HG03460 (cell line): Measurements from ENCODE around the gene PRMT2.
"Not testable (repeated sequence)": the region's sequence is repeated elsewhere in the genome, so short reads cannot be mapped to it uniquely, and the experiment has no call there.

Source experiments
- ATAC-seq: cut with Tn5 transposase; IDR thresholded peaks from one replicate; pipeline ENCODE4 v1.9.1; 2021; ENCODE audit not compliant: unreplicated experiment

Gene PRMT2

DNA sequence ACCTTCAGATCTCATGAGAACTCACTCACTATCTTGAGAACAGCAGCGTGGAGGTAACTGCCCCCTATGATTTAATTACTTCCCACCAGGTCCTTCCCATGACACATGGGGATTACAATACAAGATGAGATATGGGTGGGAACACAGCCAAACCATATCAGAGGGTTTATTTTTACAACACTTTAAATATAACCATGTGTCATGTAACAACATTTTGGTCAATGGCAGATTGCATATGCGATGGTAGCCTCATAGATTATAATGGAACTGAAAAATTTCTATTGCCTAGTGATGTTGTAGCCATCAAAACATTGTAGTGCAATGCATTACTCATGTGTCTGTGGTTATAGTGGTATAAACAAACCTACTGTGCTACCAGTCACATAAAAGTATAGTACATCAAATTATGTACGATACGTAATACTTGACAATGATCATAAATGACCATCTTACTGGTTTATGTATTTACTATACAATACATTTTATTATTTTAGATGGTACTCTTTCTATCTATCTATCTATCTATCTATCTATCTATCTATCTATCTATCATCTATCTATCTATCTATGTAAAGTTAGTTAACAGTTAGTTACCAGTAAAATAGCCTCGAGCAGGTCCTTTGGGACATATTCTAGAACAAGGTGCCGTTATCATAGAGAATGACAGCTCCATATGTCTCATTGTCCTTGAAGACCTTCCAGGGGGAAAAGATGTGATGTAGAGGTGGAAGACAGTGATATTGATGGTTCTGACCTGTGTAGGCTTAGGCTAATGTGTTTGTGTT, 18.0 kb upstream of the PRMT2 start:
- ATAC-seq = no peak

DNA sequence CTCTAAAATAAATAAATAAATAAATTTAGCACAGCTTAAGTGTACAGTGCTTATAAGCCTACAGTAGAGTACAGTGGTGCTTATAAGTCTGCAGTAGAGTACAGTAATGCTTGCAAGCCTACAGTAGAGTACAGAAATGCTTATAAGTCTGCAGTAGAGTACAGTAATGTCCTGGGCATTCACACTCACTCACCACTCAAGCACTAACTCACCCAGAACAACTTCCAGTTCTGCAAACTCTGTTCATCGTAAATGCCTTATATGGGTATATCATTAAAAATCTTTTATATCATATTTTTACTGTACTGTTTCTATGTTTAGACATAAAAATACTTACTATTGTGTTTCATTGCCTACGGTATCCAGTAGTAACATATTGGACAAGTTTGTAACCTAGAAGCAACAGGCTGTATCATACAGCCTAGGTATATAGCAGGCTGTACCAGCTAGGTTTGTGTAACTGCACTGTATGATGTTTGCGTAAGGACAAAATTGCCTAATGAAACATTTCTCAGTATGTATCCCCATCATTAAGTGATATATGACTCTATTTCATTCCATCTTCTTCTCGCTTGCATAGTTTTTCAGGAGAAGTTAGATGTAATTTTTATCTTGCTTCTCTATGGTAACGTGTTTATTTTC, 16.6 kb upstream of the PRMT2 start:
- ATAC-seq = no peak

DNA sequence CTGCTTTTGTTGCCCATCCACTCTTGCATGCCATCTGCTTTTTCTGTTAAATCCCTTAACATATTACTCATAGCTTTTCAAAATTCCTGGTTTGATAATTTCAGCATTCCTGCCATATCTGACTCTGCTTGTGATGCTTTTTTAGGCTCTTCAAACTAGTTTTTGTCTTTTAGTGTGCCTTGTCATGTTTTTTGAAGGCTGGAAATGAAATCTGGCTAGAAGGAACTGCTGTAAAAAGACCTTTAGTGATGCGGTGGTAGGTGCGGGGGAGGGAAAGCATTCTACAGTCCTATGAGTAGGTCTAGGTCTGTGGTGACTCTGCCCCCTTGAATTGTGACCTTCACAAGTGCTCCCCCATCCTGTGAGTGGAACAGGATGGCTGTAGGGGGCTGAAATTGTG, 15.6 kb upstream of the PRMT2 start:
- no peak for ATAC-seq

DNA sequence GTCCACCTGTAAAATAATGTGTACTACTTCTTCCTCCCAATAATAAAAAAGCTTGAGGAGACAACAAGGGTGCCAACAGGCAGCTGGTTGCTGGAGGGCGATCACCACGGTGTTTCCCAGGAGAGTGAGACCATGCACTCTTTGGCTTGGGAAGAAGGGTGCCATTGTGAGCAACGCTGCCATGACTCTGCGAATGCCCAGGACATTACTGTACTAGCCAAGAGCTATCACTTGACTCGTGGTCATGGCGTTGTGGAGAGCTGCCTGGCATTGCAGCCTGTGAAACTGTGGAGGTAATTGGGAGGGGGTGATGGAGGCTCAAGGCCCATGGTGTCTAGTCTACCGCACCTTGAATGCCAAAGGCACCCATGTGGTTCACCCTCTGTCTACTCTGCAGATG, 14.6 kb upstream of the PRMT2 start:
- no peak for ATAC-seq

DNA sequence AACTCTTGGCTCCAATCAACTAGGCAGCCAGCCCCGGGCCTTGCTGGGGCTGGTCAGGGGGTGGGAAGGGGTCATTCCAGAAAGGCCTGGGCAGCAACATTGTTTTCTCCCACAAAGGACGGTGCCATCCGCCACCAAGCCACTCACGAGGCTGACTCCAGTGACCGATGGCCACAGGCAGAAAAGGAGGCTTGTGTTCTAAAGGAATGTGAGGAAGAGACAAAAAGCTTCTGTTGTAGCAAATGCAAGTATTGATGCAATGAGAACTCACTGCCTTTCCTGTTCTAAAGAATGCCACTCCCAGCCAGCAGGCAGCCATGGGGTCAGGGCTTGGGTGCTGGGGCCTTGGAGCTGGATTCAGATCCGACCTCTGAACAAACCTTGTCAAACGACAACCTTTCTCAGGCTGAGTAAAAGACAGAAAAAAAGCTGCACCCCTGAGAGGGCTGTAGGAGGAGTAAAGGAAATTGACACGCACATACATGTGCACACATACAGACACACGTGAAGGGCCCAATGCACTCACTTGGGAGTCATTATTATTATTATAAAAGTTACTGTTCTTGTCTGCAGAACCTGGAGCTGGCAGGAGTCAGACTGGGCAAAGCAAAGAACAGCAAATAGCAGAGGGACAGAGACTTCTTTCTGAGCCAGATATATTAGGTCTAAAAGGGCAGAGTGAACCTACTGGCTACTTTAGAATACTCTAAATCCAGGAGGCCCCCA, 13.9 kb upstream of the PRMT2 start:
- no peak for ATAC-seq

DNA sequence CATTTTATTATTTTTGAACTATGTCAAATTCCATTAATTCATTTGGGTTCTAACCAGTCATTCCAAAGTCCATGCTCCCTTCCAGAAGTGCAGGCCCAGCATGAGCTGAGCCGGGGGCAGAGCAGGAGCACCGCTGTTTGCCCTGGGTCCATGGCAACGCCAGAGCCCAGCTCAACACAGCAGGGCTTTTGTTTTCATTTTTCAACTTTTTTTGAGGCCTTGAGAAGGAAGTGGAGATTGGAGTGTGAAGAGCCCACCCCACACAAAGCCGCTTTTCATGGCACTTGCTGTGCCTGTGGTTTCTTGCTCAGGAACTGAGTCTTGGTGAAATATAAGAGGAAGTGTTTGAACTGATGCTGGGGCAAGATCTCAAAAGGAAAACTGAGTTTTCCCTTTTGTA, 13.2 kb upstream of the PRMT2 start:
- ATAC-seq = no peak

DNA sequence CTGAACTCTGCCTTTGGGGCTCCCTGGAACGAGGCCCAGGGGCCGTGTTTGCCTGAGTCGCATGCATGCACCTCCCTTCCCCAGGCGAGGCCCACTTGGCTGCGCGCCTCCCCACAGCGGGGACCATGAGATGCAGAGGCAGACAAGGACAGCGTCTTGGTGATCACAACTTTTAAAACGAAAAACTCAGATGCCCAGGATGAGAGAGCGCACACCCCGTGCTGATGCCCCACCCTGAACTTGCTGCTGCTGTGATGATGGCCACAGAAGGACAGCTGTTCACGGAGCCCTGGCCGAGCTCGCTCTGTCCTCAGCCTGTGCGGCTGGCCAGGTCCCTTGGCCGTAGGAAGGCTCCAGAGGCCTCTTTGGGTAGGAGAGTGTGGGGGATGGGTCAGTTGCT, 11.4 kb upstream of the PRMT2 start:
- ATAC-seq = no peak

DNA sequence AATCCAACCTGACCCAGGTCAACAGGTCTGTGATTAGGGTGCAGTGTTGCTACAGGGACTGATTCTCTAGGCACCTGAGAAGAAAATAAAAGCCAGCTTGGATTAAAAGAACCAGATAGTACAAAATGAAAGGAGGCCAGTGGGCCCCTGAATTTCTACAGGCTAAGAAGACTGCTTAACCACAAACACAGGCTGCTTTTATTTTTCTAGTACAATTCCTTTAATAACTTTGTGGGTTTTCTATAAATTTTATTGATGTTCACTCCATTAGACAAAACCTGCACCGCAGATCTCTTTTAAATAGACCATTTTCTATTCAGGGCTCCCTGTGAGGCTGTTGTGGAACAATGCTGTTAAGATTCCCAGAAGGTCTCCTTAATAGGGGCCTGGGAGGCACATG, 9.7 kb upstream of the PRMT2 start:
- no peak for ATAC-seq

DNA sequence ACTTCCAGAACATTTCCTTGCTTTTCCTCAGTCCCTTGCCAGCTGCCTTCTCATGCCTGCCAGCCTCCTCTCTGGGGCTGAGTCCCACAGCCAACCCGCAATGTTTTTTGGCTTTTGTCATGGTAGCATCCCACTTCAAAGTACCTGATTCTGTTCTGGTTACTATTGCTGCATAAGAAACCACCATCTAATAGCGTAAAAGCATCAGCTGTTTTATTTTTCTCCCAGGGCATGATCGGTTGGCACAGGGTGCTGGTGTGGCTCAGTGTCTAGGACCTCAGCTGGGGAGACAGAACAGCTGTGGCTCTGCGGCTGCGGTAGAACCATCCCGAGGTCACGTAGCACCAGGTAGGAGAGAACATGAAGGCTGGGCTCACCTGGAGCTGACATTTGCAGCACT, 8.9 kb upstream of the PRMT2 start:
- ATAC-seq = no peak

DNA sequence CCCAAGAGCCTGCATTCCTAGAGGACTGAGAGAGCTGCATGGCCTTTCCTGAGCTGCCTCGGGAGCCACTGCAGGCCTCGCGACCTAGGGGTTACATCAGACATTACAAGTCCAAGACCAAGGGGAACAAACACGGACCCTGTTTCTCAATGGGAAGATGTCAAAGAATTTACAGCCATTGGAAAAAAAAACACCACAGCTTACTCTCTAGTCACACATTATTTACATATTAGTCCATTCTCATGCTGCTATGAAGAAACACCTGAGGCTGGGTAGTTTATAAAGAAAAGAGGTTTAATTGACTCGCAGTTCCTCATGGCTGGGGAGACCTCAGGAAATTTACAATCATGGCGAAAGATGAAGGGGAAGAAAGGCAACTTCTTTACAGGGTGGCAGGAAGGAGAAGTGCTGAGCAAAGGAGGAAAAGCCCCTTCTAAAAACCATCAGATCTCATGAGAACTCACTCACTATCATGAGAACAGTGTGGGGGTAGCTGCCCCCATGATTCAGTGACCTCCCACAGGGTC, 8.4 kb upstream of the PRMT2 start:
- ATAC-seq = no peak

DNA sequence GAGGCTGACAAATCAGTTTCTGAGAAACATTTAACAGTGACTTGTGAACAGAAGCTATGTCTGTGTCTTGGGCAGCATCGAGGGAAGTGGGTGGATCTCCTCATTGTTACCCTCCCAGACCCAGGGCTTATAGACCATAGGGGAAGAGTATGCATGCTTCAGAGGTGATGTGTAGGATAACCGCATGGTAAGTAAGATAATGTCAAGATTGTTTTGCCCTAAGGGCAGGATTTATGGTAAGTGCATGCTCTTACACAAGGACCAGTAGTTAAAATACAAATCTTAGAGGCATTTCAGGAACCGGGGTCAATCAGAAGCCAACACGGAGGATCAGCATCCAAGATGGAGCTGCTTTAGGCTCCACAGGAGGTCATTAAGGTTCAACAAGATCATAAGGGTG, 7.7 kb upstream of the PRMT2 start:
- no peak for ATAC-seq

DNA sequence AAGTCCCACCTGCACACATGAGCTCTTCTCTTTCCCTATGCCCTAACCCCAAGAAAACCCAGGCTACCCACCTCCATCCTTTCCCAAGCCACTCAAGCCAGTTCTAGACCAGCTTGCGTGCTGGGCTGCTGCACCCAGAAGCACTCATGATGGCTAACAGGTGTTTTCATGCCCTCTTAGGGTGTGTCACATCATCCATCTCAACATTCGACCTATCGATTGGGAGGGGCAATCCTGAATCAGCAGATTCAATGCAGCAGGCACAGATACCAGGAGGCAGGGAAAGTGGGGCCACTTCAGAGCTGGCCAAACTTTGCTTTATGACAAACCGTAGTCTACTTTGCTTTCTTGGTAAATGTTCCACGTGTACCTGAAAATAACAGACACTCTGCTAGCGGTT, 6.6 kb upstream of the PRMT2 start:
- no peak for ATAC-seq

DNA sequence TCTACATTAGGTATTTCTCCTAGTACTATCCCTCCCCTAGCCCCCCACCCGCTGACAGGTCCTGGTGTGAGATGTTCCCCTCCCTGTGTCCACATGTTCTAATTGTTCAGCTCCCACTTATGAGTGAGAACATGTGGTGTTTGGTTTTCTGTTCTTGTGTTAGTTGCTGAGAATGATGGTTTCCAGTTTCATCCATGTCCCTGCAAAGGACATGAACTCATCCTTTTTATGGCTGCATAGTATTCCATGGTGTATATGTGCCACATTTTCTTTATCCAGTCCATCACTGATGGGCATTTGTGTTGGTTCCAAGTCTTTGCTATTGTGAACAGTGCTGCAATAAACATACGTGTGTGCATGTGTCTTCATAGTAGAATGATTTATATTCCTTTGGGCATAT, 4.6 kb upstream of the PRMT2 start:
- not testable (repeated sequence) for ATAC-seq

DNA sequence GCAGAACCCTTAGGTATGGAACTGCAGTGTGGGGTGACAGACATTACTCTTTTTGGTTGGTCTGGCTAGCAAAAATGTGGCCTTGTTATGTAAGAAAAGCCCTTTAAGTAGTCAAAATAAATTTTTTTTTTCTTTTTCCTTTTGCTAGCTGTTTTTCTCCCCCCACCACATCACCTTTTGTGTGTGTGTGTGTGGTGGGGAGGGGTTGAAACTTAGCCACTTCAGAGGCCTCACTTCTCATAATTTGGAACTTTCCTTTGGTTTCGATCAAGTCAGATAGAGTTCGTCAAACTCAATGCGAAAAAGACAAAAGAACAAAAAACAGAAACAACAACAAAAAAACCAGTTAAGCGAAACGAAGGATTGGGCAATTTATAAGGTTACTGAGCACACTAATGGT, 1.9 kb upstream of the PRMT2 start:
- no peak for ATAC-seq

DNA sequence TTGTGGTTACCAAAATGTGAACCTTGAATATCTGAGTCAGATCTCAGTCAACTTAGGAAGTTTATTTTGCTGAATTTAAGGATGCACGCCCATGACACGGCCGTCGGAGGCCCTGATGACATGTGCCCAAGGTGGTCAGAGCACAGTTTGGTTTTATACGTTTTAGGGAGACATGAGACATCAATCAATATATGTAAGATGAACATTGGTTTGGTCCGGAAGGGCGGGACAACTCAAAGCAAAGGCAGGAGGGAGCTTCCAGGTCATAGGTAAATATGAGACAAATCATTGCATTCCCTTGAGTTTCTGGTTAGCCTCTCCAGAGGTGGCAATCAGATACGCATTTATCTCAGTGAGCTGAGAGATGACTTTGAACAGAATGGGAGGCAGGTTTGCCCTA, 1.0 kb upstream of the PRMT2 start:
- no peak for ATAC-seq

DNA sequence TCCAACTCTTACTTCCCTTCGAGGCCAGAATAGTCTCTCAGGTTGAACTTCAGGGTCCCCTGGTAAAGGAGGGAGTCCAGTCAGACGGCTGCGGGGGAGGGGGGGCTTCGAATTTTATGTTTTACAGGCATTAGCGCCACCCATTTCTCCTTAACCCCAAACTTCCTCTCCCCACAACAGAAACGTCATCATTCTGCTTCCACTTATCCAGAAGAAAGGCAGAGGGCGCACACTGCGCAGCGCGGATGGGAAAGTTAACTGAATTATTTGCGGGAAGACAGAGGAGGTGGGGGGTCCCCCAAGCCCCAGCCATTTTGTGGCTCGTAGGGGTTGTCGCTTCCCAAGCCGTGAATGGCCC, 529 bp upstream of the PRMT2 start:
- ATAC-seq = peak; percentile 5

DNA sequence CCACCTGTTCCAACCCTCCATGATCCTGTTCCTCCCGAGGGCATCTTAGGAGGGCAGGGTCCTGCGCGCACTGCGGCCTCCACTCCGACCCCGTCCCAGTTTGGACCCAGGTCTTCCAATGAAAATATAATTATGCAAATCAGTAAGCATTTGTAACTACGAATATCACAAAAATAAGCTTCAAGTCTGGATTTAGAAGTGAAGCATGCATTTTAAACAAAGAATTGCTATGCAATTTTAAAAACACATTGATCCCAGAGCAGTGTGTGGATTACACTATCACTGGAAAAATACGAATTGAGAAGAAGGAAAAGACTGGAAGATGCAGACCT, 673 bp downstream of the PRMT2 start:
- ATAC-seq = no peak

DNA sequence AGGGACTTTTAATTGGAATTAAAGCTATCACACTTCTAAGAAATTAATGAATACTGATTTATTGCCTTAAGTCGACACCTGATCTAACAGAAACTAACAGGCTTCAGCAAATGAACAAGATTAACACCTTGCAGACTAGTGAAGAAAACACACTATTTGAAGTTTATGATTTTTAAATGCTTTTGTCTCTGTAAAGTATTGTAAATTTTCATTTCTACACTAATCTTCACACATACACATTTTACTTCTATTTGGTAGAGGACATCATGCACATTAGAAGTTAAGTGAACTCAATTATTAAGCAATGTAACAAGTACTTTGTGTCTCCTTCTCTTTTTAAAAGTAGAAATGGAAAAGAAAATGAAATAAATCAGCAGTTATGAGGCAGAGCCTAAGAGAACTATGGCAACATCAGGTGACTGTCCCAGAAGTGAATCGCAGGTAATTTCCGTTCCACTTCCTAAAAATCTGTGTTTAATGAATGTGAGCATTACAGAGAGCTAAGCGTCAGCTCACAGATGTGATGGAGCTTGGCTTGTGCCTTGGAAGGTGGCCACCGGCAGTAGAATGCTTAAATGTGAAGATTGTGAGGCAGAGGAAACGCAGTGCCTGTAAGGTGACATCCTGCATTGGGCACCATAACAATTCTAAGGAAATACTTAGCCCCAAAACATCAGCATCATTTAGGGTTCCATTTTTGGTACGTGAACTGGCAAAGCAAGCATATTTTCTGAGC, 1.2 kb downstream of the PRMT2 start:
- no peak for ATAC-seq

DNA sequence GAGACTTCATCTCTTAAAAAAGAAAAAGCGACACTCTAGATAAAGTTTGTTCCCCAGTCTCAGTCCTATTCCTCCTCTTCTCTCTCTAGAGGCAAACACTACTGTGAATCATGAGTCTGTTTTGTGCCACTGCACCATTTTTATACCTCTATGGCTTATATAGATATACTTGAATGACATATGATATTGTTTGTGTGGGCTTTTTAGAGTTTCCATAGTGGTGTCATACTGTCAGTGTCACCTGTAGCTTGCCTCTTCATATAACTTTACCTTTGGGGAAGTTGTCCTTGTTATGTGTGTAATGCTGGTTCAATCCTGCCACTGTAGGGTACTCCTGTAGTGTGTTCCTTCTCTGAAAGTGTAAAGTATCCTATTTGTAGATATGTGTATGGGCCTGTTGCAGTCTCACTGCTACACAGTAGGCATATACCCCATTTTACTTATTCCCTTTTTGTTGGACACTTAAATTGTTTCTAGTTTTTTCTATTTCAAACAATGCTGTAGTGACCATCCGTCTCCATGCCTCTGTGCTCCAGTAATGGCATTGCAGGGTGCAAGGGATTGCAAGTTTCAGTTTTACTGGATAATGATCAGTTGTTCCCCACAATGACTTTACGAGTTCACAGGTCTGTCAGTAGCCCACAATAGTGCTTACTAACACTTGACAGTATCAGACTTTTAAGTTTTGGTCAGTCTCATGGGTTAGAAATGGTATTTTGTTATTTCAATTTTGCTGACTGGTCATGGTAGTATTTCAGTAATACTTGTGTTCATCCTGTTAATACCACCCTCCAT, 2.7 kb downstream of the PRMT2 start:
- ATAC-seq = no peak

DNA sequence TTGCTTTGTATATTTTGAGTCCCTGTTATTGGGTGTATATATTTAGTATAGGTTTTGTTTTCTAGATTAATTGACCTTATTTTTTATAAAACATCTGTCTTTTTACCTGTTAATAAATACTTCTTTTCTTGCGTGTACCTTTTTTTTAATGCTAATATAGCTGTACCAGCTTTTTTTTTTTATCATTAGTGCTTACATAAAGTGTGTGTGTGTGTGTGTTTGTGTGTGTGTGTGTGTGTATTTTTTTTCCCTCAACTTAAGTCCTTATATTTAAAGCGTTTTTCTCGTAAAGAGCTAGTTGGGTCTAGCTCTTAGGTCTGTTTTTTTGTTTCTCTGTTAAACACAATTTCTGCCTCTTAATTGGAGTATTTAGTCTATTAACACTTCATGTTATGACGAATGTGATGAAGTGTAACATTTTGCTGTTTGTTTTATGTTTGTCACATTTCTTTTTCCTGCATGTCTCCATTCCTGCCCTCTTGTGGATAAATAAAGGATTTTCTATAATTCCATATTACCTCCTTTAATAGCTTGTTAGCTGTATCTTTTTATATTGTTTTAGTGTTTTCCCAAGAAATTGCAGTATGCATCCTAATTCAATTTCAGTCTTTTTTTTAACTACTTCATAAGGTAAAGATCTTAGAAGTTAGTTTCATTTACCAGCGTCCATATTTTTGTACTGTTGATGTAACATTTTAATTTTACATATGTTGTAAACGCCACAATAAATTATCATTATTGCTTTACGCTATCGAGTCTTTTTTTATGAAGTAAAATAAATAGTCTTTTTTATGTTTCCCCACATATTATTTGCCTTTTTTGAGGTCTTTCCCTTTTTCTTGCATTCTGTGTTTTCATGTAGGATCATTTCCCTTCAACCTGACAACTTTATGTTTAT, 4.3 kb downstream of the PRMT2 start:
- no peak for ATAC-seq
